EH (cell line): ENCODE results near the gene SOX5.
"Not testable (repeated sequence)": the region's sequence is repeated elsewhere in the genome, so short reads cannot be mapped to it uniquely, and the experiment has no call there.

ENCODE experiments used
- DNase-seq: peaks from one replicate; pipeline ENCODE4 v3.0.0-alpha.2; 2015; ENCODE audit warnings: low read depth

The SOX5 gene

GRCh38 chr12:23831739-23832138 lies 117.7 kb downstream of the SOX5 start:
- no peak for DNase-seq

- DNase-seq: no peak
Measured at GRCh38 chr12:23830210-23830609, 119.3 kb downstream of the SOX5 start.

GRCh38 chr12:23827353-23827752 lies 122.1 kb downstream of the SOX5 start:
- no peak for DNase-seq

- not testable (repeated sequence) for DNase-seq
Measured at GRCh38 chr12:23825124-23825523, 124.3 kb downstream of the SOX5 start.

- DNase-seq: no peak
Measured at GRCh38 chr12:23824358-23824757, 125.1 kb downstream of the SOX5 start.

GRCh38 chr12:23822883-23823282 lies 126.6 kb downstream of the SOX5 start:
- DNase-seq: not testable (repeated sequence)

- DNase-seq: no peak
Measured at GRCh38 chr12:23817345-23817744, 132.1 kb downstream of the SOX5 start.

- no peak for DNase-seq
Measured at GRCh38 chr12:23816394-23816851, 133.0 kb downstream of the SOX5 start.

GRCh38 chr12:23815810-23816209 lies 133.7 kb downstream of the SOX5 start:
- DNase-seq: no peak

- DNase-seq: no peak
Measured at GRCh38 chr12:23813206-23813605, 136.3 kb downstream of the SOX5 start.

- DNase-seq: no peak
Measured at GRCh38 chr12:23810329-23810902, 139.1 kb downstream of the SOX5 start.

GRCh38 chr12:23803540-23803939 lies 145.9 kb downstream of the SOX5 start:
- DNase-seq: no peak

GRCh38 chr12:23795494-23795893 lies 154.0 kb downstream of the SOX5 start:
- no peak for DNase-seq

- no peak for DNase-seq
Measured at GRCh38 chr12:23781118-23781517, 168.4 kb downstream of the SOX5 start.

GRCh38 chr12:23775208-23775607 lies 174.3 kb downstream of the SOX5 start:
- no peak for DNase-seq

GRCh38 chr12:23771240-23771949 lies 178.1 kb downstream of the SOX5 start:
- DNase-seq: no peak

GRCh38 chr12:23770202-23770938 lies 179.1 kb downstream of the SOX5 start:
- DNase-seq: no peak

- no peak for DNase-seq
Measured at GRCh38 chr12:23767834-23768233, 181.6 kb downstream of the SOX5 start.

GRCh38 chr12:23763724-23764123 lies 185.7 kb downstream of the SOX5 start:
- DNase-seq: no peak

- no peak for DNase-seq
Measured at GRCh38 chr12:23760495-23760894, 189.0 kb downstream of the SOX5 start.

- no peak for DNase-seq
Measured at GRCh38 chr12:23758608-23759007, 190.9 kb downstream of the SOX5 start.

- DNase-seq: no peak
Measured at GRCh38 chr12:23757541-23757962, 191.9 kb downstream of the SOX5 start.

- DNase-seq: no peak
Measured at GRCh38 chr12:23756416-23756815, 193.1 kb downstream of the SOX5 start.
